NCI-H460 (cell line): ENCODE data around the gene HOXA10. TPM values are rescaled to one million over a fixed set of nuclear protein-coding genes. Genes with fewer than 3 reads are reported as not detected.

Experiments
- DNase-seq: peaks from one replicate; pipeline ENCODE4 v3.0.0-alpha.2; 2016; ENCODE audit warnings: low read depth; ENCODE audit errors: extremely low read depth
- total RNA-seq: library from RNA; depleted of rRNA; stranded (reverse); fragments of >200 nt; shearing (Covaris generic); gene quantifications from 2 replicates; pipeline ENCODE4 v1.2.3, GENCODE V29; 2014

HOXA10 gene
- total RNA-seq, 1 experiment from 2014 or later: 11.9 TPM

DNA sequence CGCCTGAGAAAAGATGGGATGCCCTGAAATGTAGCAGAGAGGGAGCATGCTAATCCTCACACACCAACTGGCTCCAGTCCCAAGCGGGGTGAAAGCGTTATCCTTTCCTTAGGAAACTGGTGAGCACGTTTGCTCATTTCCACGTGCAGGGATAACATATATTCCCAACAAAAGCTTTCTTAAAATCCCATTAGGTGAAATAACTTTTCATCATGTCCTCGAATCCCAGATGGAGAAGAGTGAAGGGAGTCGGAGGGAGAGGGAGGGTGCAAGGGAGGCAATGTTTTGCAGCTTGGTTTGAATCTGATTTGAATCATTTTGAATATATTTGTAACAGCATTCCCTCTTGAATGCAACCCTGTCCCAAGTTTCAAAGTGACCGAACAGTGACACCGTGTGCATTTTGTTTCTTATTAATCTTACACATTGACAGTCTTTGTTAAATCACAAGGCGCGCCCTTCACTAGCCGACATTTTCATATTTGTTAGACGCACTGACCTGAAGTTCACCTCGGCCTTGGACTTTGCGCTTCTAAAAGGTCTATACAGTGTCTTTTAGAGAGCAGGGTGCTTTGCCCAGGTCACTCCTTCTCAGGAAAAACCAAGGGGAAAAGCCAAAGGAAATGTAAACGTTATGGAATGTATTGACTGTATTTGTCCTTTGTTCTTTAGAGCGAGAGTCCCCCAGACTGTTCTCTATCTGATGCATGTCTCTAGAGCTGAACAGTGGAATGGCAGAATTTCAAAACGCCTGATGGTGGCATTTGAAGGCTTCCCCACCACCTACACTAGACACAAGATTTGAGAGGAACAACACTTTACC is 40.5 kb downstream of the HOXA10 start:
- no peak for DNase-seq

DNA sequence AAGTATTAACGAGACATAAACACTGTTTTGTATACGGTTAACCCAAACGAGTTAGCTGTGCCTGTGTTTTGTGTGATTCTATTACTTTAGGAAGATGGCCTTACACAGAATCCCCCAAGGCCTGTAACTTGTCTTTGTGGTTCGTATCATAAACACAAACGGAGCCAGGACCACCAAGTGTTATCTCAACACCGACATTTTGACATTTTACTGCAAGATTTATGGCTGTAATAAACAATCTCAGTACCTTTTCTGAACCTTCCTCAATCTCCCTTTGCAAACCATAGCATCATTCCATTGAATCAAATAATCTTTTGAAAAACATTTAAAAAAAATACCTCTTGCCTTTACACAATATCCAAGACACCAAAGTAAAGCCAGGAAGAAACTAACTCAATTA is 41.1 kb downstream of the HOXA10 start:
- DNase-seq: no peak

DNA sequence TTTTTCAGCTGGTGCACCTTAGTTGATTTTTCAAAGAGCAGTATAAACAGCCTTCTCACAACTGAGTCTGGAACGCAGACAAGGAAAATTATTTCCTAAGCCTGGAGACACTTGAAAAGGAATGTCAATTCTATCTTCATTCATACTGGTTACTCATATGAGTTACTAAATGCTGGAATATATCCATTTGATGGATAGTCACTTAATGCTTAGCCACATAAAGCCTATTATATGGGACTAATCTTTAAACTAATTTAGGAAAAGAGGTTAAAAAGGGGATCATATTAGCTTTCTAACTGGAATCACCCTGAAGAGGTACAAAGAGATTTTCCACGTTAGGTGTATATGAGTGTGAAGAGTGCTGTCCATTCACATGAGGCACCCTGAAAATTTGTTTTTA is 41.9 kb downstream of the HOXA10 start:
- DNase-seq: no peak

DNA sequence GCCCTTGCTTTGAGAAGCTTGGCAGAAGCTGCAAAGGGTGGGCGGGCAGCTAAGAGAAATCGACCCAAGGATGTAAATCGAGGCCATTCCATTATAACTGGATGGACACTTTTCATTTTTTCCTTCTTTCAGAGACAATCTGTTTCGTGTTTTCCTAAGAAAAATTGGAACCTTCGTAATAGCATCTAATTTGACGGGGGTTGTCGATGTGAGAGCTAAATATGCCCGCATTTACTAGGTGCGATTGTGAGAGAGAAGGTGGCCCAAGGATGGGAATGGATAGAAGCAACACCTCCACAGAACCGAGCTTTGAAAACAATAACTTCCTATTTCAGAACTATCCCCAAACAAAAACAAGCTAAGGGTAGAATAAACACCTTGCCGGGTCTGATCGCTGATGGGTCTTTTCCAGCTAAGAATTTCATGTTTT is 42.7 kb downstream of the HOXA10 start:
- no peak for DNase-seq

DNA sequence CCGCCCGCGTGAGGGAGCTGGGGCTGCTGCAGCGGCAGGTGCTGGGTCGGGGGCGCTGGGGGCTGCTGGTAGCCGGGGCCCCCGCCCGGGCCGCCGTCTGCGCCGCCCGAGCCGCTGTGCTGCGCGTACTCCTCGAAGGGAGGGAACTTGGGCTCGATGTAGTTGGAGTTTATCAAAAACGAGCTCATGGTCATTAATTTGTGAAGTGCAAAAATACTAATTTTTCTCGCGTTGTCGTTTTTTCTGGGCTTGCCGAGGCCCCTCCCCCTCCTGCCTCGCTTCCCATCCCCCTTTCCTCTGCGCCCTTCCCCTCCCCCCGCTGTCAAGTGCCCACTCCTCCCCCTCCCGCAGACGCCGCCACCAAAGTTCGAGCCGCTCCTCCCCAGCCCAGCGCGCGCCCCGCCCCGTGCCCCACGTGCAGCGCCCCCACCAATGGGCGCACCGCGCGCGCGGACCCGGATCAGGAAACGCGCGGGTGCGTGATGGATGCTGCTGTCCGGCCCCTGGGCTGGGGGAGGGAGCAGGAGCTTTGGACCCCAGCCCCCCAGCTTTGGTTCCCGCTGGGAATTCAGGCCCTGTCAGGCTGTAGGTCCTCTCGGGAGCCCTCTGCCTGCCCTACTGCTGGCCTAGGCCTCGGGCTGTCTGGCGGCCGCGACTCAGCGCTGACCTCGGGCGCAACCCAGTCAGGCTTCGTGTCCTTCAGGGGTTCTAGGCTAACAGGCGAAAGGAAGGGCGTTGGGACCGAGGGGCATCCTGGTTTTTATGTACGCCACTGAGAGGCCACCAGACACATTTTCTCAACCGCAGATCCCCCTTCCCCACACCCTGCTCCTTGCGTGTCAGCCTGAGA is 43.4 kb downstream of the HOXA10 start, which contains the start of gene HOXA4:
Gene HOXA4 (minus strand): TSS at position 218 of the 850 bp plus-strand sequence. CDS start 24 bp downstream, at position 194.
- no peak for DNase-seq

DNA sequence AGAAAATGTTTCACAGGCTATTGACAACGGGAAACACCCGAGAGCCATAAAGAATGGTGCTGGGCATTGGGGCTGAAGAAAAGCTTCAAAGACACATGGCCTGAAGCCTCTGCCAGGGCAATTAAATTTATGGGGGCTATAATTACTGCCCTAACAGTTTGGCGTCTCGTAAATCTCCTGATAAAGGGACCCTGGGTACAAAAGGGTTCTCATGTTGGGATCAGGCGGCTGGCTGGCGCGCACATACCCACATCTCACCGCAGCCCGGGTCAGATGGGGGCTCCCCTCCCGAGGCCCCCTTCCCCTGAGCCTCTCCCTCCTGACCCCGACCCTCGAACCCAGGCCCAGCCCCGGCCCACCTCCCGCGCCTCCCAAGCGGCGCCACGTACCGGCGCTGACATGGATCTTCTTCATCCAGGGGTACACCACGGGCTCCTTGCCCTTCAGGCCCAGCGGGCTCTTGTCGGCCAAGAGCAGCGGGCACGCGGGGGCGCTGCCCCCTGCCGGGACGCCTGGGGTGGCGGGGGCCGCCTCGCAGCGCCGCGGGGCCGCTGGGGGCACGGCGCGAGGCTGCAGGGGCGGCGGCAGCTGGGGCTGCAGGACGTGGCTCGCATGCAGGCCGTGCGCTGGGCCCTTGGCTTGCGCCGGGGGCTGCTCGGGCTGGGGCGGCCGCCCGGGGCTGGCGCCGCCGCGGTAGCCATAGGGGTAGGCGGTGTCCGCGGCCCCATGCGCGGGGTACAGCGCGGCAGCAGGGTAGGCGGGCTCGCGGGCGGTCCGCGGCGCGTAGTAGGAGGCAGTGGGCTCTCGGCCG is 44.2 kb downstream of the HOXA10 start:
- no peak for DNase-seq

DNA sequence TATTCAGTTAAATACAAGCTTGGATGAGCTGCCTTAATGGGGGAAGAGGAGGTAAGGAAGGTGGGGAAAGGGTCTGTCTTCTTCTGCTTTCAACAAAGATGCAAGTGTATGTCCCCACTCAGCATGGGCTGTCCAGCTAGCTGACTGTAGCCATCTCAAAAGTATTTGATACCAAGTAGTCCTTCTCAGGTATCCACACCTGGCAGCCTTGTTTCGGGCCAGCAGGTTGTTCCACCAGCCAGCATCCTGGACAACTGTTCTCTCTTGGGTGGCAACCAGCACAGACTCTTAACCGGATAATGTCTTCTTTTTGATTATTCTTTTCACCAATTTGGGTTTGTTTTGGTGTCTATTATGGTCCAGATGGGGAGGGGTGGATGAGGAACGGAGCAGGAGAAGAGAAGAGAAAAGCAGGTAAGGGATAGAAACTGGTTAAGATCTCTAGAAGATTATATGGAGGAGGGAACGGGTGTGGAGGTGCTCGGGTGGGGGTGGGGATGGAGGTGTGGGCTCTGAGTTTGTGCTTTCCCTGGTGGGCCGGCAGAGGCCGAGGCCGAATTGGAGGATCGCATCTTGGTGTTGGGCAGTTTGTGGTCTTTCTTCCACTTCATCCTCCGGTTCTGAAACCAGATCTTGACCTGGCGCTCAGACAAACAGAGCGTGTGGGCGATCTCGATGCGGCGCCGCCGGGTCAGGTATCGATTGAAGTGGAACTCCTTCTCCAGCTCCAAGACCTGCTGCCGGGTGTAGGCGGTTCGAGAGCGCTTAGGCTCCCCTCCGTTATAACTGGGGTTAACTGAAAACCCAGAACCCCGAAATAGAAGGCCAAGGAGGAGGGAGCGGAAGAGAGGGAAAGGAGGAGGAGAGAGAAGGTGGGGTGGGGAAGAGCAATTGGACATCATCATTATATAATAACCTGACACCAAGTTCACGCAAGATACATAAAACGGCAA is 45.1 kb downstream of the HOXA10 start:
- DNase-seq: no peak

DNA sequence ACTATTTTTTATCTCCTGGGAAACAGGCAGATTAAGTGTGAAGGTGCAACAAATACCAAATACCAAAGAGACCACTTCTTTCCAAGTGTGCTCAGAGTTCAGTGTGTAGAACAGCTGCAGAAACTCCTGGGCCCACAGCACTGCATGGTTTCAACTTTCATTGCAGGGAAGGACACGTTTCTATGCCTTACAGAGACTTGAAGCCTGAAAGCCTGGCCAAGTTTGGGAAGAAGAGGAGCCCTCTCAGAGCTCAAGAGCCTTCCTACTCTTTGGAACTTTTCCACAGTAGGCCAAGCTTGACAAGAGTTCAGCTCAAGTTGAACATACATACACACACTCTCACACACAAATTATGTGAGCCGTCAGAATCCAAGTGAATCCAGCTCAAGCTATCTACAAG is 46.1 kb downstream of the HOXA10 start:
- DNase-seq: no peak

DNA sequence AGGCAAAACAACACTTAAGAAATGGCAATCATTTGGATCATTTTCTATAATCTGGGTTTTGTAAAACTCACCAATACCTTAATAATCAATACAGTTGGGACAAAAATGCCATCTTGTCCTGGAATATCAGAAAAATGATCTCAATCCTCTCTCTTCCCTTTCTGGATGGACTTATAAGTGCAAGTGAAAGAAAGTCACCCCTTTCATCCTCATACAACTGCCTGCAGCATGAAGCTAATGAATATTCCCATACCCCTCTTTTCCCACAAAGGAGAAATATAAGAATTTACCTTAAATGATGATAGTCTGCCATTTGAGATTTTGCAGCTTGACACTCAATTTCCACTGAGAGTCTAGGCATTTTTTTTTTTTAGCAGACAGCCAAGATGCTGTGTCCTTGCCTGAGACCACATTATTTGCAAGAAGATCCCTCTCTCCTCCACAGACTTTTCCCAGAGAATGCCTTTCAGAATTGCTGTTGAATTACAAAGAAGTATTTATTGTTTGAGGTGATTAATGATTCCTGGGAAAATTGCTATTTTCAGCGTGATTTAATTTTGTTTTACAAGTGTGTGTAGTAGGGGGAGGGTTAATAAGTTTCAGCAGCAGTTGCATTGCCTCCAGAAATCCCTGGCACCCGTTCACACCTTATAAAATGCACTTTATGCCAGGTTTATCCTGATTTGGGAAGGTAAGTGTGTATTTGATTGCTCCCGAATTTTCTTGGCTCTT is 47.4 kb downstream of the HOXA10 start:
- DNase-seq: no peak

DNA sequence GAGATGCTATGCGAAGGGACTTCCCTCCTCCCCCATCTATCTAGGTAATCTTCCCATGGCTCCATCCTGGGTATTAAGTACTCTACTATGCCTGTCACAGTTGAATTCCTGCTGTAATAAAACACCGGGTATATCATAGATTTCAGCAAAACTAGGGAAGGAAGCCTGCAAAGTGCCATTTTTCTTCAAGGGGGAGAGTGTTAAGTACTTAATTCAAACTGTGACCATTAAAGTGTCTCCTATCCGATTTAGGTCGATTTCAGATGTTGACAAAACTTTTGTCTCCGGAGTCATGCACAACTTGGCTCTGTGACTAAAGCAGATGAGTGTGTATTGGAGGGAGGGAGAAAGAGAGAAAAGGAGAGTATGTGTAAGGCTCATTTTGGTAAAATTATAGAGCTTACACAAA is 48.1 kb downstream of the HOXA10 start:
- no peak for DNase-seq

DNA sequence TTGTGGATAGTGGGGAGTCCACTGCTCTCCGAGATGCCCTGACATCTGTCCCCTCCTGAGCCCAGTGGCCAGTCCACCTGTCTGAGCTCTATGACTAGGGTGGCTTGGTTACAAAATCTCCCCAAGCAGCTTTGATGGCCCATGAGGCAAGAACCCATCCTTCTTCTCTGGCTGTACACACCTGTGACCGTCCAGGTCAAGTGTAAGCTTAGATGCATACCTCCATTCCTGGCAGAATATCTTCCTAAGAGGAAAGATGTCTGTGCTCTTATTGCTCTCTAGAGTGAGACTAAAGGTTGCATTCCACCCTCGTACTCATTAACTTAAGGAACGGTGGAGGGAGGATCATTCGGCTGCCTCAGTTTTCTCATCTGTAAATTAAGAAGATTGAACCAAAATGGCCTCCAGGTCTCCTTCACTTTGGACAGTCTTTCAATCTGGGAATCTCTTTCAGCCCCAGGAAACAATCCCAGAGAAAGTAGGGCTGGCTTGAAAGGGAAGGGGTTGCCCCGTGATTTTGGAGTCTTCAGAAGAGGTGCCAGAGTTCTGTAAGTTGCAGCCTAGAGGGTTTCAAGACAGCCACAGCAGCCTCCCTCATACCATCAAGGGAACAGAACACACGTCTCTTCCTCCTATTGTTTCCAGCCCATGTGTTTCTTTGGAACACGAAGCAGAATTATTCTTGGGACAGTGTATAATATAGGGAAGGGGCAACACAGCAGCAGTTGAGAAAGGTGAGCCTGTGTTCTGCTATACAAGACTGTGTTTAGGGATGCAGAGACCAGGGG is 49.0 kb downstream of the HOXA10 start:
- no peak for DNase-seq

DNA sequence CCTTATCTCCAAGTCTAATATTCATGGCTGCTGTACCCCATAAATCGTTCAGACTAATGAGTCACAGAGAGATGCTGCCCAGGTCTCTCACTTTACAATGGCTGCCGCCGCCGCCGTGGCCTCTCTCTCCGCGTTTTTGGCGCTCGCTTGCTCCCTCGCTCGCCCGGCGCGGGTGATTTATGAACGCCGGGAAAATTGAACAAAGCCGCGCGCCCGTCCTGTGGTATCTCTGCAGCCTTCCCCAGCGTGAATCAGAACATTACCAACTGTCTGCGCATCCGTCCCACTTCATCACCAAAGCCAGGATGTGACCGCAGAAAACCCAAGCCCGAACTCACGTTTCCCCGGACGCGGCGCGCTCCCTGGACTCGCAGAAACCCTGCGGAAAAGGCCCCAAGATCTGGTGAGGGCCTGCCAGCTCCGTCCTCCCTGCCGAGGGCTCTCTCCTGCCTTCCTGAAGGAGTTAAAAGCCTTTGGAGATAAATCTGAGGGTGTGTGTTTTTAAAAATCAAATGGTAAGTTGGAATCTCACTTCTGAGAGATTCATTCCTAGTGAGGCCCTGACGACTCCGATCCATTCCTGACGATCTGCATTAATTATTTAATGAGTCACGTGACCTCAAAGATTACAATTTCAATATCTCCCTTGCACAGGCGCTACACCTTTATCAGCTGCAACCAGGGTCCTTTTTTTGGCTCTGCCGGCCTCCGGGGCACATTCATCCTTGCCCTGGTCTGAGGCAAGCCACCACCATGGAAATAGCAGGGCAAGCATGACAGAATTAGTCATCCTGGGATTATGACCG is 49.8 kb downstream of the HOXA10 start:
- DNase-seq: no peak

DNA sequence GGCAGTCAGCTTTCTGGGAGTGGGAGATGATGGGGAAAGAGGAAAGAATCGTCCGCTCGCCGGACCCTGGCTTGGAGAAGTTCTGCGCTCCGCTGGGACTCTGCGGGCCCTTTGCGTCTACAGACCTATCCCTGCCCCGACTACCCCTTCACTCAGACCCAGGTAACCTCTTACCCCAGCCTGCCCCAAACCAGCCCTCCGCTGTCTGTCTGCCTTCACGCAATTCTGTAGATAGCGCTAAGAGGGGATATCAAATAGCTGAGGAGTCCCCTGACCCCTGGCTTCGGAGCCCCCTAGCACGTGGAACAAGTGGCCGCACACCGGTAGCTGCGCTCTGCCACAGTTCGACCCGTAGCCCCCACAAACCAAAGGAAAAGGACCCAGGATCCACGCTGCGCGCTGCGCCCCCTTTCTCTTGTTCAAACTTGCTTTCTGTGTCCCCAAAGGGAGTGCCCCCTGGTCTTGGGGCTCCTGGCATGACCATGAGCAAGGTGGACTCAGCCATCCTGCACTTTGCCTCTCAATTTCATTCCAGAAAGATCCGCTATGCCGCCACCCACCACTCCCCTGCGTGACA is 50.6 kb downstream of the HOXA10 start:
- DNase-seq: no peak

DNA sequence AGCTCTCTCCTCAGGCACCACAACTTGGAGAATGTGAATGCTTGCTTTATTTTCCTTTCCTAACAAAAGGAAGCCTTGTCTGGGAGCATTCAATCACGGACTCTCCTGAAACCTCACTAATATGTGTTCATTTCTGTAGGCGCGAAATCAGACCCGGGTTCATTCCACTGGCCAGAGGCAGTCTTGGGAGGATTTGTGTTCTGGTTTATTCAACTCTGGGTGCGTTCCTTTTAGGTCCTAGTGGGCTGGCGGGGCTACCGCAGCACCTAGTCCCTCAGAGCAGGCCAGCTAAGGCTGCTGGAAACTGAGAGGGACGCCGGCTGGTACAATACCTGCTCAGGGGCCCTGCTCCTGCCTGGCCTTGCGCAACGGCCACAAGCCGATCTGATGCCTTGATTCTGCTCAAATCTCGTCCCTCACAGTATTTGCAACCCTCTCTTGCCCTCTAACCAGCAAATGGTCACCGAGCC is 51.1 kb downstream of the HOXA10 start:
- DNase-seq: no peak

DNA sequence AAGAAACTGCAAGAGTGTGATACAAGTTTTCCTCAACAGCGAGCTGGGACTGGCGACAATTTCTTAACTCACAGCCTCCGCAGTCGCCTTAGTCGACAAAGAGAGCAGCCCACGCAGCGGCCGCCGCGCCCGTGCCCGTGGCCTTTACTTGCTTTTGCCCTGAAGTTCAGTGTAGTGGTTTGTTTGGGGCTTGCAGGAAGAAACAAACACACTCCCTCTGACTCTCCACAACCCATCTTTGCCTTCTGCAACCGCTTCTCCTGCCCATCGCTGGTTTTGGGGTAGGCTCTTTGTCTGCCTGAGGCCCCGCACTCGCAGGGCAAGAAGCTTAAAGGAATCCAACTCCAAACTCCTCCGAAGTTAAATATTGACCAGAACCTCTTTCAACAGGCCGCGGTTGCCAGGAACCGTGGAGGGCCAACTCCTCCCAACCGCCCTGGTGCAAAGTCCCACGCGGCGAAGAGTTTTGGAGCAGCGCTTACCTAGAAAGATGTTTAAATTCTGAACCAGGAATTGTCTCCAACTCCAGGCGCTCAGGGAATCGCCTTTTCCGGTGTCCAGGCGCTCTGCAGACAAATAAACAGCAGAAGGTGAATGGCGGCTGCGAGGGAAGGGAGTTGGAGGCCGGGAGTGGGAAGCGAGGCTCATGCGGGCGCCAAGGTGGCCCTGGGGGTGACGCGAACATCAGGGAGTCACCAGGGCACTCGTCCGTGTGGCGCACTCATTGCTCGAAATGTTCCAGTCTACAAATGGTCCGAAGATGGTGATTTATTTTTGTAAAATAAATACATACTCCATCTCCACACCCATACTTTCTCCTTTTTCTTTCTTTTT is 51.8 kb downstream of the HOXA10 start:
- DNase-seq: no peak

DNA sequence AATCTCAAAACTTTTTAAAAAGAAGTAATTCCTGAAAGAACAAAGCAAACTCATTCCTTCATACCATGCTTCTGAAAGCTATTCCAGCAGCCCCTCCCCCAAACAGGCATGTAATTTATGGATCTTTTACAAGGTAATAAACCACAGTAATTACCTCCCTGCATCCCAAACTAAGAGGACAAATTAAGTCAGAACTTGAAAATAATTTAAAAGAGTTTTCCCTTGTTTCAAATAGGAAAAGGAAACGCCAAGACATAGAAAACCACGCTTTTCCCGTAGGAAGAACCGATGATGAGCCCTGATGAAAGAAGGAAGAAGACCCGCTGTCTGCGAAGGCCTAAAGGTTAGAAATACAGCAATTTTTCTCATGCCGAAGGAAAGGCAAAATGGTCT is 52.4 kb downstream of the HOXA10 start:
- DNase-seq: no peak
